CD4-positive, alpha-beta T cell treated with Interferon gamma for 1 hour (primary cell): ENCODE measurements around the gene MRPS10.
"Not testable (repeated sequence)": the region's sequence is repeated elsewhere in the genome, so short reads cannot be mapped to it uniquely, and the experiment has no call there.

Experiments
- DNase-seq: peaks from one replicate; pipeline ENCODE4 v3.0.0-alpha.2; 2020

The MRPS10 gene

DNA sequence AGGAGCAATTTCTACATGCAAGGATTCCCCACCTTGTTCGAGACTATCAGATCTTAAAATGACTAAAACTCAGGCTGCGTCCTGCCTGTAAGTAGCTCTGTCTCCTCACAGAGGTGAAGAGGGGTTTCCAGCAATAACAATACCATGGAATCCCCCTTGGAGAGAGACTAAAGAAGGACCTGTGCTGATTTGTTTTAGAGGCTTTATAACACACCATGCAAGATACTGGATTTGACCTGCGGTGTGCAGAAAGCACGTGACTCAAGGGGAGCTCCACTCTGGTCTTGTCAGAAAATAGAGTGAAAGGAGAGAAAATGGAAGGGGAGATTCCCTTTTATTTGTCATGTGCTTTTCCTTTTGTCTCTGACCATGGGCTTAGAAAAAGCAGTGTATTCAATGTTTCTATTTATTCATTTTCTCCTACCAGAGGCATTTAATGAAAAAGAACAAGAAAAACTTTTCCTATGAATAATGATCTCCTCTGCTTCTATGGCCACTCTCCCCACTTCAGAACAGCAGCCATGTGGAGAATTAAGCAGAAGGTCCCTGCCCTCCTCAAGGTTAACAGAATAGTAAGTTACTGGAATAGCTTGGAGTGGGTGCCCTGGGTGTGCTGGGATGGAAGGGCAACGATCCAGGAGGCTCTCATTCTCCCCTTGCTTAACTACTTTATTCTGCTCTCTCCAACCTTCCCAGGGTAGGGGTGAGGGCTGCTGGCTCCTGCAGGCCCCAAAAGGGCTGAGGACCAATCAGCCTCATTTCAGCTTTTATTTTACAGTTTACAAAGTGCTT lies 19.2 kb upstream of the MRPS10 start:
- no peak for DNase-seq

DNA sequence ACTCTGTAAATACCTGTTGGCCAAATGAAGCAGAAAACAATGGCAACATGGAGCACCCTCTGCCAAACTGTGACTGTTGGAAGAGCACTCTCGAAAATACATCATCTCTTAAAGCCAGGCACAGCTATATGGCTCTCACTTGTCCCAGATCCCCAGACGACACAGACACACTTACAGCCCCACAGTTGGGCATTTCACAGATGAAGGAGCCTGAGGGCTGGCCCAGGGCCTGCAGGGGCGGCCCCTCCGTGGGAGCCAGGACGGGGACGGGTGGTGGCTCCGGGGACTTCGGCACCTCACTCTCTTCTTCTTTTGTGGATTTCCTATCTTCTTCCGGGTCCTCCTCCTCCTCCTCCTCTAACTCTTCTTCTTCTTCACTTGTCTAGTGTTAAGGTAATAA lies 18.4 kb upstream of the MRPS10 start:
- DNase-seq = no peak

DNA sequence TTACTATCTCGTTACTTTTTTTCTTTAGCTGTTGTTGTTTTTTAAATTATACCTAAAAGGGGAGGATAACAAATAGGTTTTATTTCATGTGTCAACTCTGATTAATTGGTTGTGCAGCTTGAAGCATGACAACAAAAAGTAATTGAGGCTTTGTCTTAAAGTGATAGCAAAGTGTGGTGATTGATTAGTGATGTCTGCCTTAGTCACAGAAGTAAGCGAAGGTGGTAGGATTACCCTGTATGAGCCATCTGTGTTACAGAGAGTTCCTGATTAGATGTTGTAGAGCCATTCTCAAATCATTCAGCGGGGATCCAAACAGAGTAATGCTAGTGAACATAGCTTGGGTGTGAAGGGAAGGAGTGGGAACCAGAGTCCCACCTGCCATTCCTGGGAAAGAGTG lies 14.4 kb upstream of the MRPS10 start:
- no peak for DNase-seq

DNA sequence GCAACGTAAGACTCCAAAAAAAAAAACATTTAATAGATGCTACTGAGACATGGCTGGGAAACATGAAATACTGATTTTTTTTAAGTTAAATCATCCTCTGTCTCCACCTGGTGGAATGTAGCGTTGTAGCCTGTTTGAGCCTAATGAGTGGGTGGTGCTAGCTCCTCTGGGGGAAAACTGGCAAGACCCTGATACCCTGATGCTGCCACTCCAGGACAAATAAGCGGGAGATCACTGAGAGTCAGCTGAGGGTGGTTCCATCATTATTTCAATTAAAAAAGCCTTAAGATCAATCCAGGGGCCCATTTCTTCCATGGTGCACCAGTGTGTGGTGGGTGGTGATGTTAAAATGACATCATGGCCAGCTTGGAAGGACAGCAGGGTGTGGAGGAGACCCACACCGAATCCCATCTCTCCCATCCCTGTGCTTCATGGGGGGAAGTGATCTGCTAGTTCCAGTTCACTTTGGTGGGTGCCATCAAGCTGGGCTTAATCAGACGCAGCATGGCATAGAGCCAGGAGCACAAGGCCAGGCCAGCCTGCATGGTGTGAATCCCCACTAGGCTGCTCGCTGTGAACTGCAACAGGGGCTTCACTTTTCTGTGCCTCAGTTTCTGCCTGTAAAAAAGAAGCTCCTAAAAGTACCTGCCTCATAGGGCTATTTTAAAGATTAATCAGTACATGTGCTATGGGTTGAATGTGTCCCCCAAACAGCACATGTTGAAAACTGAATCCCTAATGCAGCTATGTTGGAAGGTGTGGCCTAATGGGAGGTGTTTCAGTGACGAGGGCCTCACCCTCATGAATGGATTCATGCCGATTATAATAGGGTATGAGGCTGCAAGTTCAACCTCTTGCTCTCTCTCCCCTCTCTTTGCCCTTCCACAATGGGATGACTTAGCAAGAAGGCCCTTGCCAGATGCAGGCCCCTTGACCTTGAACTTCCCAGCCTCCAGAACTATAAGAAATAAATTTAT lies 13.0 kb upstream of the MRPS10 start:
- DNase-seq = no peak

DNA sequence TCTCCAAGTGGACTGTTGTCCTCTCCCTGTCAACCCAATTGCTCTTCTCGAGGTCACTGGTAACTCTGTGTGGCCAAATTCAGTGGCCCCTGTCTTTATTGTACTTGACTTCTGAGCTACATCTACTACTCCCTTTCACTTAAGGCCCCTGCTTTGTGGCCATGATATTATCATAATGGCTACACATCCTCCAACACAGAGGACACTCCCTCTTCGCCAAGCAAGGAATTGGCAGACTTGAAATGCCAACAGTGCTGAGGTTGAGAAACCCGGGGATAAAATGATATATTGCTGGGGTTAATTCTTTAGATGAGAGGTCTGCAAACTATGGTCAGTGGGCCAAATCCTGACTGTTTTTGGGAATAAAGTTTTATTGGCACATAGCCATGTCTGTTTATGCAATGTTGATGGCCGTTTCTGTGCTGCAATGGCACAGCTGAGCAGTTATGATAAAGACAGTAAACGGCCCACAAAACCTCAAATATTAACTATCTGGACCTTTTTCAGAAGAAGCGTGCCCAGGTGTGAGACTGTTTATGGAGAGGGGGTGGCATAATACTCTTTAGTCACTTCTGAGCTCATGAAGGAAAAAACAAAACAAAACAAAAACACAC lies 12.0 kb upstream of the MRPS10 start:
- no peak for DNase-seq

DNA sequence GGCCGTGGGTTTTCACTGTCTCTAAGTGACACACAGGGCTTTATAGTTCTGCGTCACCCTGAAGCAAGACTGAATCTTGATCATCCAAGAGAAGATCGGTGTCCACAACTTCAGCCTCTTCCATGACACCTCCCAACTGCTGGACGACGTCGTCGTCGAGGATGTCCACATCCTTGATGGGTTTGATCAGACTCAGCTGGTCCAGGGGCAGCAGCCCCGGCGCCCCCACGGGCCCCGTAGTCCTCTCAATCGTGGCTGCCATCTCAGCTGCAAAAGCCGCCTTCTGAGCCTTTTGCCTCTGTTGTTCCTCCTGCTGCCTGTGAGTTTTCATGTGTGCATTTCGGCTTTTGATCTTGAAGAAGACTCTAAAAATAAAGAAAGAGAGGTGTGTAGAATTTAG lies 10.6 kb upstream of the MRPS10 start:
- DNase-seq = no peak

DNA sequence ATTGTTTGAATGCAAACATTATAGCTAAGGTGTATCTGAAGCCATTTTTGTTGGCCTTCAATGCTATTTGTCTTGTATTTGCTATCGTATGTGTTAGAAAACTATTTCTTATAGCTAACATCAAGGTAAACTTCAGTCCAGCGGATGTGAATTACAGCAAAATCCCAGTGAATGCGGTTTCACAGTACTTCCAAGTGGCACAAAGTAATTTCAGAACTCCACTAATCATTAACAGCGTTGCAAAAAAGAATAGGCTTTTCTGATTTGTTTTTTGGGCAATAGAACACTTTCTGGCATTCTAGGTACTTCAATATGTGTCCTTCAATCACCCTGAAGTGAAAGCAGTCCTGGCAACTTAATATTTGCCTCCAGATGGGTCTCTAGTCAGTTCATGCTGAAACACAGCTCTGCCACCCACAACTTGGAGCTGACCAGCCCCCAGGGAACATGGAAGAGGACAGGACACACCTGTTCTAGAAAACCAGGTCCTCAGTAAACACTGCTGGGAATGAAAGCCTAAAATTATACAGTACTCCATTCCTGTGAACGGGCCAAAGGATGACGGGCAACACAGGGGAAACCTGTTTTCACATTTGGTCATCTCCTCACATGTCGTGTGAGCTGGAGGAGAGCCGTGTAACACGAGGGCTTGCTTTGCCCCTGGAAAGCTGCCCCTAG lies 9.7 kb upstream of the MRPS10 start:
- DNase-seq = no peak

DNA sequence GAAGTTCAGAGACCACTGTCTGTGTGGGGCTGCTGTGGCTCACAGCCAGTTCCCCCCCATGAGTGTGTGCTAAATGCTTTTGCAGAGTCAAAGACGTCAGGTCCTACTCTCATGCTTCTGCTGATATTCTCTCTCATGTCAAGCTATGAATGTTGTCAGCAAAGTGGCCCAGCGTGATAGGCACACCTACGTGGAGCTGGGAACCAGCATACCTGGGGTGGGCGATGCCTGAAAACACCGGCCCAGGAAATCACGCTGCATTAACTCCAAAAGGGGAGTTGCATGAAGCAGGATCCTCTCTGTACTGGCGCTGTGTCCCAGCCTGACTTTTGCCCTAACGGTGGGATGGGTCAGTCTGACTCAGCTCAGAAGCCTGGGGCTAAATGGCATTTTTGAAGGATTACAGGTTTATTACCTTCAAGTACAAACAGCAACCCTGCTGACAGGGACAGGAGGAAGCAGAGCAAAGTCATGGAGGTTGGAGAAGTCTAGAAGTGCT lies 9.0 kb upstream of the MRPS10 start:
- no peak for DNase-seq

DNA sequence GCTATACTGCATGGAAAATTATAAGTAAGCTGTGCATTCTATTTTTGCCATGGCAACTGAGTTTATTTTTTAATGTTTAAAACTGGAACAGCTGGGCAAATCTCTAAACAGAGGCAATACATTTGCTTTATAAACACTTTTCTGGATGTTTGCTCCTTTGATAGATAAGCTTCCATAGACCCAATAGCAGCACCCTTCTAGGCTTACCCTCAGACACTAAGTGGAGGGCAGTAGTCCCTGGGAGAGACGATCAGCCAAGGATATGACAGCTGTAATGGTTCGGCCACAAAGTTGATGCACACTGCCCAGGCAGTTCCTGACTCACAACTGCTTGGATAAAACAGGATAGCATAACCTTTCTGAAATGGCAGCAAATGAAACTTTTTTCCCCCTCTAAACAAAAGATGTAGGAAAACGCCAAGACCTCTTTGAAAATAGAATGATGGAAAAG lies 8.5 kb upstream of the MRPS10 start:
- no peak for DNase-seq

DNA sequence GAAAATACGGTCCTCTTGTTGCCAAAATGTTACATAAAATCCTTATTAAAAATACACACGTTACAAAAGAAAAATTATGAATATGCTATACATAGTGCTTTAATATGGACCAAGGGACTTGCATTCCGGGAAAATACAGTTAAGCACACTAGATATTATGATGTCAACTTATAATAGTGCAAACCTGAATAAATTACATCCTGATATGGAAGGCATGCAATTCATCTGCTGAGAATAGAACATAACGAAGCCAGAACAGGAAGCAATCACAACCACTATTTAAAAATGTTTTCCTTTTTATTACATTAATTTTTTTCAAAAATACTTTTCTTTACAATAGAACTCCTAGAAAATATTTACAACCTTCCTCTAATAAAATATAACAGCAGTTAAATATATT lies 7.8 kb upstream of the MRPS10 start:
- DNase-seq = no peak

DNA sequence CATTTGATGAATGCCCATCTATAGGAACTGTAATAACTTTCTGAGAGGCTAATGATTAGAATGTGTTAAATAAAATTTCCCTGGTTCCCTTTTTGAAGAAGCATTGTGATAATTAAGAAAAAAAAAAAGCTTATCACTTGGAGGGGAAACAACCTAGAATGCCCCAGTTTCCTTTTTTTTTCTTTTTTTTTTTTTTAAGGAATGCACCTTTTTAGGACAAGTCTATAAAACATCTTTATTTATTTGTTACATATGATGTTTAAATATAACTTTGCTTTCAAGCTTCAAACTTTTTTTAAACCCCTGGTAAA lies 7.3 kb upstream of the MRPS10 start:
- DNase-seq = no peak

DNA sequence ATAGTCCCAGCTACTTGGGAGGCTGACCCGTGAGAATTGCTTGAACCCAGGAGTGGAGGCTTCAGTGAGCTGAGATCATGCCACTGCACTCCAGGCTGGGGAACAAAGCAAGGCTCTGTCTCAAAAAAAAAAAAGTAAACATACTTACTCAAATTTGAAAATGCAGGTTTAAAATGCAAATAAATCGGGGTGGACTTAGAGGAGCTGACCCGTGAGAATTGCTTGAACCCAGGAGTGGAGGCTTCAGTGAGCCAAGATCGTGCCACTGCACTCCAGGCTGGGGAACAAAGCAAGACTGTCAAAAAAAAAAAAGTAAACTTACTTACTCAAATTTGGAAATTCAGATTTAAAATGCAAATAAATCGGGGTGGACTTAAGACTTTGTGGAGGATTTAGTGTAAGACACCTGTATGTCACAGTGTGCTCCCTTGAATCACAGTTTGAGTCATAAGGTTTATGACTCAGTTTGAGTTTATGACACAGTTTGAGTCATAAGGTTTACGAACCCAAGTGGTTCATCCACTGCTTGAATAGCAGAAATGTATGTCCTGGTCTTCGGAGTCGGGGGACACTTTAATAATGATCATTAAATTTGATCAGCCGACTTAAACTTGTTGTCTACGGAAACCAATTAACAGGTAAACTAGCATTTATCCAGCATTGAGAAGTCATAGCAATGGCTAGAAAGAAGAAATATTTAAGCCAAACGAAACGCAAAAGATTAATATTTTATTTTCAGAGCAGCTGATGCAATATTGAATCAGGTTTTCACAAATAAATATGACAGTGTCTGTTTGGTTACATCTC lies 6.8 kb upstream of the MRPS10 start:
- DNase-seq = no peak

DNA sequence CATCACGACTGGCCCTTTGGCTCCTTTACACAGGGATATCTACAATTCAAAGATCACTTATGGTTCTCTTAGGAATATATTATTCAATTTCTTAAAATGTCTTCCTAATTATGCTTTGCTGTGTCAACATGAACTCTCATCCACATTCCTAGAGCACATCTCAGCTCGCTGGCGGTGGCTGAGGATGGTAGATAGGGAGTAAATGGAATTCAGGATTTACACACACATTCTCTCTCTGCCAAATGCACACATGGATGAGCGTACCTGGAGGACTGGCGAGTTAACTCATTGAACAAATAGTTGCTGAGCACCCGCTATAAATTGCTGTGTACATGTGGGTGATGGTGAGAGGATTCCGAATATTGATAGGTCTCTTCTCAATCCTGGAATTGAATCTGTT lies 4.8 kb upstream of the MRPS10 start:
- DNase-seq = no peak

DNA sequence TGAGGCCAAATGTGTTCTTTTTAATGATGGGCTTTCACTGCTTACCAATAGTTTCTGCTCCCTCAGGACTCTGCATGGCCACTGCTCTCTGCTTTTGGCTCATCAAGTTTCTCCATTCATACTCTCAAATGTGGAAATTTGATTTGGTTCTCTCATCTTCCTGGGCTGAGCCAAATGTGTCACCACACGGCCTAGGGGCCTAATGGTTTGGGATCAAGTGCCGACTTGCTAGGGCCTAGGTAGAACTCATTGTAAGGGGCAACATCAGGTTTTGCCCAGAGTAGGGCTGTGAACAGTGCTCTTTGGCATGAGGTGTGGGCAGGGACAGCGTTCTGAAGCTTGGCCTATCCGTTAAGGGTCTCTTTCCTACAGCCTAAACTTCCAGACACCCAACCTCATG lies 3.9 kb upstream of the MRPS10 start:
- DNase-seq = no peak

DNA sequence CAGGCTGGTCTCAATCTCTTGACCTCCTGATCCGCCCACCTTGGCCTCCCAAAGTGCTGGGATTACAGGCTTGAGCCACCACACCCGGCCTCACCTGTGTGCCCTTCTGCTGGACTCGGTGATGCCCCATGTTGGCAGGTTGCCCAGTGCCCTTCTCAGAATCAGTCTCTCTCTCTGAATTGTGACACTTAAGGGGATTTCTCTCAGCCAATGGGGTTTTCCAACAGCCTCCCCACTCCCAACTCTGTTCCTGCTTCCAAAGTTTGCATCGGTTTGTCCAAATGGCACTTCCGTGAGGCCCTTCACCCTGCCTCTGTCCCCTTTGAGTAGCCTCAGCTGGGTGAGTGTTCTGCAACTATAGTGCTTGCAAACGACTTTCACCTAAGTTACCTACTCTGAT lies 3.1 kb upstream of the MRPS10 start:
- DNase-seq = no peak

DNA sequence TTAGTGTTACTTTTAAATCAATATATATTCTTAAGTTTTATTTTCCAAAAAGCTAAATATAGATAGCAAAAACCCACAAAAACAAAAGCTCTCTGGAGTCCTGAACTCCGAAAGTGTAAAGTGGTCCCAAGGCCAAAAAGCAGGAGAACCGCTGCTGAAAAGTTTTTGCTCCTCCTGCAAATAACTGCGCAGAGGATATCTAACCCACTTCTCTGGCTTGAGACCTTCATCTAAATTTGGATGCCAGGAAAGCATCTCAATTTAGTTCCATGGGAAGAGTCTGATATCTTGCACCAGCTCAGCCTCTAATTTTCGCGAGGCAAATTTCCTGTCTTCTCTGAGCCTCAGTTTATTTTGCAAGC lies 523 bp downstream of the MRPS10 start:
- no peak for DNase-seq

DNA sequence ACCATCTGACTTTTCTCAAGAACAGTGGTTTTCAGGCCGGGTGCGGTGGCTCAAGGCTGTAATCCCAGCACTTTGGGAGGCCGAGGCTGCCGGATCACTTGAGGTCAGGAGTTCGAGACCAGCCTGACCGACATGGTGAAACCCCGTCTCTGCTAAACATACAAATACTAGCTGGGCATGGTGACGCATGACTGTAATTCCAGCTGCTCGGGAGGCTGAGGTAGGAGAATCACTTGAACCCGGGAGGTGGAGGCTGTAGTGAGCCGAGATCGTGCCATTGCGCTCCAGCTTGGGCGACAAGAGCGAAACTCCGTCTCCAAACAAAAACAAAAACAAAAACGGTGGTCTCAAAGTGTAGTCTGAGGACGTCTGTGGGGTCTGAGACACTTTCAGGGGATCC lies 1.2 kb downstream of the MRPS10 start:
- DNase-seq = not testable (repeated sequence)

DNA sequence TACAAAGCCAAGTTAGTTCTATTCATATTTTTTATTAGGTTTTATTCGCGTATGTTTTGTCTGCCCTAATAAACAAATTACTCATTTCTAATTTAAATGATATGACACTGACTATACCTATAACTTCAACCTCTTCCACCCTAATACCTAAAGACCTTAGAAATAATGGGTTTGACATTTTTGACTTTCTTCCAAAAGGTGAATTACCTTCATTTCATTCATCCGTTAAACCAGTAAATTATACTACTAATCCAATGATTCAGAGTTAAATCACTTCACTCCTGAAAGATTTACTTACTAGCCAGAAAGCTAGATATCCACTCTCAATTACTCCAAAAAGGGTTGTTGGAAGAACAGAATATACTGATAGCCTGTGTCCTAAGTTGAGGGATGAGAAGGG lies 5.2 kb downstream of the MRPS10 start:
- no peak for DNase-seq

DNA sequence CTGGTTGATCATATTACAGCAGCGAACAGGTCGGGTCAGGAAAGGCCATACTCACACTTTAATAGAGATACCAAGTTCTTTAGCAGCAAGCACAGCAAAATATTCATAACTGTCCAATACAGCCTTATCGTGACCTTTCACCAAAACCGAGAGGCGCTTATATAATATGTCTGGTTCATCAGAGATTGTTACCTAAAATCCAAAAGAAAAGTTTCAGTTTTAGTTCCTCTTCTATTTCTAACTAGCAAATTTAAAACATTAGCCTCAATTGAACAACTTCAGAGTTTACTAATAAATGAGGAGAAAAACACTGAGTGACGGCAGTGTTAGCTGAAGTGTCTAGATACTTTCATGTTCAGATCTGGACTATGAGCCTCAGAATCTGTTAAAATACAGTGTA lies 5.9 kb downstream of the MRPS10 start:
- no peak for DNase-seq

DNA sequence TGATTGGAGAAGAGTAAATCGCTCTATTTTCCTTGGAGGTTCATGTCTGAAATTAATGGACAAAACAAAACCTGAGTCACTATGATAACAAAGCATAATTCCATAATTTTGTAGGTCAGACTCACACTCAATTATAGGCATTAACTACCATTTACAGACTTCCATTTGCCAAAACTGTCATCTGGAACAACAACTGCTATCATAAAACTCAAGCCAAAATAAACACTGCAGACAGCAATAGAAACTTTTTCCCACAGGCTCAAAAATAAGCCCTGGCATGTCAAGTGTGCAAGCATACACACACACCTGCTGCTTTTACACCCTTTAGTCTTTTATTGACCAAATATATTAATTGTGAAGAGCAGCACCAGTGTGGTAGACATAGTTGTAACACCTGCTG lies 7.1 kb downstream of the MRPS10 start:
- DNase-seq = no peak

DNA sequence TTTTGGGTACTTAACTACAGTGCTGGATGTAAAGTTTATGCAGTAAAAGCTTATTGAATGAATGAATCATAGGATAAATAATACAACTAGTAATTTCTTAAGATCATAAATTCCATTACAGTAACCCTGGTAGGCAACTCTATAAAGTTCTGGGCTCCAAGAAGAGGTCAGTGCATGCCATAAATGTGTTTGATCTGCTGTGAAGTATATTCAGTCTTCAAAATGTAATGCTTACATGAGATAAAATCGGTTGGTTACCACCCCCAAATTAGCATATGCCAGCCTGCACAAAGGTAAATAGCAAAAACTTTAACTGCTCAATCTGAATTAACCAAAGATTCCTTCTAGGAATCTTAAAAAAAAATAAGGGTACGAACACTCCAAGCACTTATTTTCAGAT lies 10.1 kb downstream of the MRPS10 start:
- DNase-seq = not testable (repeated sequence)

DNA sequence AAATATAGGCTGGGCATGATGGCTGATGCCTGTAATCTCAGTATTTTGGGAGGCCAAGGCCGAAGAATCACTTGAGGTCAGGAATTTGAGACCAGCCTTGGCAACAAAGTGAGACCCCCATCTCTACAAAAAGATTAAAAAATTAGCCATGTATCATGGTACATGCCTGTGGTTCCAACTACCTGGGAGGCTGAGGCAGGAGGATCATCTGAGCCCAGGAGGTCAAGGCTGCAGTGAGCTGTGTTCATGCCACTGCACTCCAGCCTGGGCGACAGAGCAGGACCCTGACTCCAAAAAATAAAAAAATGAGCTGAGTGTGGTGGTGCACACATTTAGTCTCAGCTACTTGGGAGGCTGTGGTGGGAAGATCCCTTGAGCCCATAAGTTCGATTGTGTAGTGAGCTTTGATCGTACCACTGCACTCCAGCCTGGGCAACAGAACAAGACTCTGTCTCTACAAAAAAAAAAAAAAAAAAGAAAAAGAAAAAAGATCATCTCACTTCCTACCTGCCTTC lies 12.8 kb downstream of the MRPS10 start:
- no peak for DNase-seq
